Activated CD4-positive, CD25-positive, alpha-beta regulatory T cell (primary cell): Measurements from ENCODE around the gene EIF3A.
"Not testable (repeated sequence)": the region's sequence is repeated elsewhere in the genome, so short reads cannot be mapped to it uniquely, and the experiment has no call there.

Experiments used
- DNase-seq, 4 experiments: peaks; one replicate each; lab custom pipeline; 2025; lab: John Stamatoyannopoulos, UW

Gene EIF3A

GRCh38 chr10:119101366-119102098 lies 20.9 kb upstream of the EIF3A start:
- DNase-seq: no peak

GRCh38 chr10:119100434-119101238 lies 20.0 kb upstream of the EIF3A start:
- DNase-seq: no peak

GRCh38 chr10:119098576-119098975 lies 18.0 kb upstream of the EIF3A start:
- no peak for DNase-seq

GRCh38 chr10:119096641-119097415 lies 16.2 kb upstream of the EIF3A start:
- not testable (repeated sequence) for DNase-seq

GRCh38 chr10:119095640-119096039 lies 15.0 kb upstream of the EIF3A start:
- DNase-seq: no peak

- DNase-seq: peak in 2 of 4 experiments; percentile 31 to 44
These were observed 10.4 kb upstream of the EIF3A start for GRCh38 chr10:119090968-119091367.

- peak in 1 of 4 experiments; percentile 21 for DNase-seq
These were observed 9.6 kb upstream of the EIF3A start for GRCh38 chr10:119090026-119090795.

- no peak for DNase-seq
These were observed 6.8 kb upstream of the EIF3A start for GRCh38 chr10:119087271-119087882.

GRCh38 chr10:119084896-119085295 lies 4.3 kb upstream of the EIF3A start:
- DNase-seq: no peak

- peak in 3 of 4 experiments; percentile 23 to 52 (median 40) for DNase-seq
These were observed 757 bp downstream of the EIF3A start for GRCh38 chr10:119079599-119080520.

GRCh38 chr10:119078422-119079179 lies 2.0 kb downstream of the EIF3A start:
- DNase-seq: no peak

GRCh38 chr10:119073584-119073983 lies 7.0 kb downstream of the EIF3A start:
- no peak for DNase-seq

GRCh38 chr10:119070395-119071165 lies 10.0 kb downstream of the EIF3A start:
- no peak for DNase-seq

- no peak for DNase-seq
These were observed 18.7 kb downstream of the EIF3A start for GRCh38 chr10:119061926-119062325.

GRCh38 chr10:119061352-119061751 lies 19.3 kb downstream of the EIF3A start:
- DNase-seq: no peak

- DNase-seq: no peak
These were observed 20.5 kb downstream of the EIF3A start for GRCh38 chr10:119060107-119060506.

- no peak for DNase-seq
These were observed 21.1 kb downstream of the EIF3A start for GRCh38 chr10:119059557-119059956.

- no peak for DNase-seq
These were observed 22.6 kb downstream of the EIF3A start for GRCh38 chr10:119058010-119058409.

- no peak for DNase-seq
These were observed 25.1 kb downstream of the EIF3A start for GRCh38 chr10:119055472-119055871.
